GM18505 (cell line): ENCODE measurements around the gene WBP4.
A peak's percentile ranks its signal among the peaks of the same experiment; 100 is the strongest.

Experiments
- ATAC-seq: cut with Tn5 transposase; IDR thresholded peaks from one replicate; pipeline ENCODE4 v1.9.1; 2021; ENCODE audit not compliant: unreplicated experiment
- POLR2A ChIP-seq: IDR thresholded peaks from 4 replicates; pipeline ENCODE4 v1.6.1; 2011; ENCODE audit warnings: borderline replicate concordance; ENCODE audit not compliant: insufficient read depth, insufficient read length; ENCODE audit errors: extremely low read depth

WBP4 gene

GRCh38 chr13:41132512-41133152 lies 71.3 kb downstream of the WBP4 start, which contains the start of gene KBTBD6:
KBTBD6 (minus strand) TSS chr13:41132802; CDS start chr13:41132511, 291 bp downstream.
- TF ChIP-seq POLR2A, result peak; percentile 76
- peak; percentile 94 for ATAC-seq
